ENCODE results near the gene MEI4. TPM values are rescaled to one million over a fixed set of nuclear protein-coding genes. Genes with fewer than 3 reads are reported as not detected.

The MEI4 gene
- total and polyA plus RNA-seq, 10 of the 15 experiments (the other 5 are each of a cell fraction or from before 2014, with no cell fraction given): 0.03 to 0.04 (median 0.03) TPM; not detected in 7

DNA sequence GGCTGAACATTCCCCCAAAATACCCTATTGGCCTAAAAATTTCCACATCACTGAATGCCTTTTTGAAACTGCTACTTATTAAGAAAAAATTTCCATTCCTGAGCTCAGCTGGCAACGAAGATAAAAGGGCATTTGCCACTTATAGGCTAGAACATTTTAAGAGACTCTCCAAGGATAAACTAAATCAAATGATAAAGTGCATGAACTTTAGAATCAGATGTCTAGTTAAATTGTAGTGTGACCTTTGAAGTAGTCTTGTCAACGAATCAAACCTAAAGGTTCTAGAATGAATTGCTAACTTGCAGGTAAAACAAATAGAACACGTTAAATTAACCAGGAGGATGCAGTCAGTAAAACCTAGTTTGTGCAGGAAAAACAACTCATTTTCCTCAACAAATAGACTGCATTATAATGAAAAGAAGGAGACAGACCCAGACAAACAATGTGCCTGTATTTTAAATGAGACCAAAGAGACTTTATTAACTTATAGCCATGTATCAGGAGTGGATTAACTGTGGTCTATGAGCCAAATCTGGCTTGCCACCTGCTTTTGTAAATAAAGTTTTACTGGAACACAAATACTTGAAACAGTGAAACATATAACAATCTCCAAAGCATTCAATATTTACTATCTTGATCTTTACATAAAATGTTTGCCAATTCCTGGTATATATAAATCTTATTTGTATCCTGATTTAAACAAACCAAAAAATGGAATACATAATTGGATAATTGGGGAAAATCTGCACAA lies 184.4 kb downstream of the MEI4 start:
- no peak overlapping the region for H3K4me3 ChIP-seq
- no TSS peak for BruUV-seq (replicated peaks)
- ChIA-PET CTCF (interaction anchor here (0.7 kb wide), 2 partner anchors 14 to 88 kb away, joined by 3 read pairs; no protein-coding TSS in a partner anchor), RAD21 (ENCODE audit: unreplicated experiment) (interaction anchor here (1.2 to 1.4 kb wide), 3 partner anchors 9 to 284 kb away, joined by 3 to 4 read pairs (median 3); no protein-coding TSS in a partner anchor), SMC1A (ENCODE audit: uncharacterized antibody, unreplicated experiment) (interaction anchor here (1.2 to 1.6 kb wide), 2 partner anchors 217 to 427 kb away, joined by 3 read pairs; no protein-coding TSS in a partner anchor), POLR2A (no interaction called here)
- H3K79me2 ChIP-seq (ENCODE audit: control insufficient read depth, insufficient read depth, low read length): no peaks in the 10 kb centered on the region
- H3K36me3 ChIP-seq (ENCODE audit: control insufficient read depth in 2 of 2, insufficient read depth in 2 of 2, low read length in 1 of 2): no peaks in the 10 kb centered on the region
- intact Hi-C loops (cut with micrococcal nuclease; ENCODE audit: unreplicated experiment): no loop called here
- no peaks in the 10 kb centered on the region for H3K4me1 ChIP-seq (ENCODE audit: control insufficient read depth, insufficient read depth, low read length)
- TF ChIP-seq YBX1 (IDR thresholded peaks at IDR 0.05) (no peak), RELB (IDR thresholded peaks at IDR 0.05; ENCODE audit: low read depth) (0 out of 2 replicates have a peak, but pooled peaks have one; percentile 12), ZNF24 (IDR thresholded peaks at IDR 0.05) (no peak), GATAD2B (conservative IDR thresholded peaks at IDR 0.05; ENCODE audit: low read depth) (no peak)
- TF ChIP-seq, protein P1, sequence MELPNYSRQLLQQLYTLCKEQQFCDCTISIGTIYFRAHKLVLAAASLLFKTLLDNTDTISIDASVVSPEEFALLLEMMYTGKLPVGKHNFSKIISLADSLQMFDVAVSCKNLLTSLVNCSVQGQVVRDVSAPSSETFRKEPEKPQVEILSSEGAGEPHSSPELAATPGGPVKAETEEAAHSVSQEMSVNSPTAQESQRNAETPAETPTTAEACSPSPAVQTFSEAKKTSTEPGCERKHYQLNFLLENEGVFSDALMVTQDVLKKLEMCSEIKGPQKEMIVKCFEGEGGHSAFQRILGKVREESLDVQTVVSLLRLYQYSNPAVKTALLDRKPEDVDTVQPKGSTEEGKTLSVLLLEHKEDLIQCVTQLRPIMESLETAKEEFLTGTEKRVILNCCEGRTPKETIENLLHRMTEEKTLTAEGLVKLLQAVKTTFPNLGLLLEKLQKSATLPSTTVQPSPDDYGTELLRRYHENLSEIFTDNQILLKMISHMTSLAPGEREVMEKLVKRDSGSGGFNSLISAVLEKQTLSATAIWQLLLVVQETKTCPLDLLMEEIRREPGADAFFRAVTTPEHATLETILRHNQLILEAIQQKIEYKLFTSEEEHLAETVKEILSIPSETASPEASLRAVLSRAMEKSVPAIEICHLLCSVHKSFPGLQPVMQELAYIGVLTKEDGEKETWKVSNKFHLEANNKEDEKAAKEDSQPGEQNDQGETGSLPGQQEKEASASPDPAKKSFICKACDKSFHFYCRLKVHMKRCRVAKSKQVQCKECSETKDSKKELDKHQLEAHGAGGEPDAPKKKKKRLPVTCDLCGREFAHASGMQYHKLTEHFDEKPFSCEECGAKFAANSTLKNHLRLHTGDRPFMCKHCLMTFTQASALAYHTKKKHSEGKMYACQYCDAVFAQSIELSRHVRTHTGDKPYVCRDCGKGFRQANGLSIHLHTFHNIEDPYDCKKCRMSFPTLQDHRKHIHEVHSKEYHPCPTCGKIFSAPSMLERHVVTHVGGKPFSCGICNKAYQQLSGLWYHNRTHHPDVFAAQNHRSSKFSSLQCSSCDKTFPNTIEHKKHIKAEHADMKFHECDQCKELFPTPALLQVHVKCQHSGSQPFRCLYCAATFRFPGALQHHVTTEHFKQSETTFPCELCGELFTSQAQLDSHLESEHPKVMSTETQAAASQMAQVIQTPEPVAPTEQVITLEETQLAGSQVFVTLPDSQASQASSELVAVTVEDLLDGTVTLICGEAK (IDR thresholded peaks at IDR 0.05; ENCODE audit: borderline replicate concordance): peak; percentile 65; the same call in 1 of the 2 replicates
- H2AFZ ChIP-seq (ENCODE audit: control insufficient read depth, low read depth, low read length): no peak overlapping the region
- no peak overlapping the region for H3K4me2 ChIP-seq (ENCODE audit: control insufficient read depth, insufficient read depth)
- FAIRE-seq: no peak
- WGBS (ENCODE audit: insufficient coverage, insufficient replicate concordance, low lambda C conversion rate, missing lambda C conversion rate): 0% methylated on average over 3 of the region's 3 CpGs
- H3K9me3 ChIP-seq (replicated peaks; ENCODE audit: control insufficient read depth, insufficient read depth, low read length): no peaks in the 10 kb centered on the region
- no peak for DNase-seq (ENCODE audit: low read depth, low spot score)
- no peaks in the 10 kb centered on the region for H3K27me3 ChIP-seq (replicated peaks in 1 of 2; ENCODE audit: control insufficient read depth in 2 of 2, insufficient read depth in 2 of 2, low read length in 1 of 2)
- H3K9ac ChIP-seq (ENCODE audit: control insufficient read depth, insufficient read depth, low read length): no peak overlapping the region
- H3K27ac ChIP-seq (ENCODE audit: control insufficient read depth, insufficient read depth): no peak overlapping the region
- in situ Hi-C loops (cut with MboI): no loop called here
- H4K20me1 ChIP-seq (ENCODE audit: control insufficient read depth, insufficient read depth): no peaks in the 10 kb centered on the region
- ATAC-seq: peak; percentile 40

Data from GM12878 (cell line).